ENCODE data around the gene TDP2.
"Not testable (repeated sequence)": the region's sequence is repeated elsewhere in the genome, so short reads cannot be mapped to it uniquely, and the experiment has no call there.

The TDP2 gene

GRCh38 chr6:24658573-24659560, 7.8 kb downstream of the TDP2 start:
- peak overlapping the region; percentile 88 for H3K27ac ChIP-seq
- DNase-seq (ENCODE audit: low read depth, low spot score) = no peak

DNA sequence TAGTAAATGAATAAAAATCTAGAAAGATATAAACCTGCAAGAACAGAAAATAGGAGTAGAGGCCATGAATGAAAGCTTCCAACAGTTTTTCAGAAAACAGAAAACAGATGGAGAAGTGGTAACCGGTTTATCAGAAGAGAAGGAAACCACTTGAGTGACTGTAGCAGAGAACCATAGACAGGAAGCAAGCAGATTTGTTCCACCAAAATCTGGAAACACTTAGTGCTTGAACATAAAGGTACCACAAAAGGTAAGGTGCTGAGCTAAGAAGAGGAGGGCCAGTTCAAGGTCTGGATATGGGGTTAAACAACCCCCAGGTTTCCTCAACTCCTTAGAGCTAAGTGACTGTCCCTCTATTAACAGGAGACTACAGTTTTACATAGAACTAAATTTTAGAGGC, 11.5 kb downstream of the TDP2 start:
- H3K27ac ChIP-seq = no peak overlapping the region

GRCh38 chr6:24650365-24650764, 16.3 kb downstream of the TDP2 start:
- no peak for DNase-seq (ENCODE audit: low read depth, low spot score)
- no peak overlapping the region for H3K27ac ChIP-seq

More for the DNA sequence above, 11.5 kb downstream of the TDP2 start:
- DNase-seq (ENCODE audit: low read depth, low spot score) = no peak

DNA sequence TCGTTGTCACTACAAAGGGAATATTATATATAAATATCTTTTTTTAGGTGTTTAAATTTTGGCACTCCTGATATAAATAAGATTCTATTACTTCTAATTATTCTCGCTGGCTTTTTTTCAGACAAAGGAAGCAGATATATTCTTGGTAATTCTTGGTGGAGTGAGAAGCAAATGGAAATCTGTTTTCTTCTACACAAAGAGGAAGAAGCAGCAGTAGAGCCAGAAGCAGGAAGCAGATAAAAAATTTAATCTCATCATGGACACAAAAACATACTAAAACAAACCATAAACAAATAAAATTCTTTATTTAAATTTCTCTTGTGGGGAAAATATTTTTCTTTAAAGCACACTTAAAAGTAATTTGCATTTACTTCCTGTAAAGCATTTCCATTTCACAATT, 17.0 kb downstream of the TDP2 start:
- DNase-seq (ENCODE audit: low read depth, low spot score) = no peak
- H3K27ac ChIP-seq = no peak overlapping the region

- H3K27ac ChIP-seq = no peak overlapping the region
These were observed 18.4 kb downstream of the TDP2 start for GRCh38 chr6:24648276-24648675.

DNA sequence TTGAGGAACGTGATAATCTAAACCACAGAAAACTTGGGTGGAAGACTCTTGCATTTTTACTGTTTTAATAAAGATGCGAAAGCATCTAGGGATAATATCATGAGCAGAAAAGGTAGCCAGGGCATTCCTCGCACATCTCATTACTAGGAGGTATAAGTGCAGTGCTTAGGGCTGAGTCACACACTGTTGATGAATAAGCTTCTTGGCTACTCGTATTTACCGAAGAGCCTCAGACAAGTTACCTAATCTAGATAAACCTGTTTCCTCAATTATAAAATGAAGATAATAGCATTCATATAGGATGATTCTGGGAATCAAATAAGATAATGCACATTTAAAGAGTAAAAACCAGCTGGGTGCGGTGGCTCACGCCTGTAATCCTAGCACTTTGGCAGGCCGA, 19.9 kb downstream of the TDP2 start:
- peak; percentile 62 for DNase-seq (ENCODE audit: low read depth, low spot score)
- peak overlapping the region; percentile 65 for H3K27ac ChIP-seq

More at GRCh38 chr6:24648276-24648675, 18.4 kb downstream of the TDP2 start:
- no peak for DNase-seq (ENCODE audit: low read depth, low spot score)

DNA sequence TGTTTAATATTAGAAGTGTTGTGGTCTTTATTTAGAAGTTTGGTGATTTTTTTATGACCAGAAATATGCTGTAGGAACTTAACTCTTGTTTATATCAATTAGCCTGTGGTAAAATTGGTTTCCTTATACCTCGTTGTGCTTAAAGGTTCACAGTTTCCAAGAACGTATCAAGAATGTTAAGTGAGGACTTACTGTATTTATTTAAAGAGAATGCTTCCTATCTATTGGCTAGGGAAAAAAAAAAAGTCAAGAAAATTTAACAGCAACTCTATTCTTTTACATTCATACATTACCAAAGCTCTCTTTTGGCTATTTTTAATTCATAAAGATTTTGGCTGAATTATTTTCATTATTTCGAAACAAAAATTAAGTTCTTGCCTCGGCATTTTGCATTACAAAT, 22.3 kb downstream of the TDP2 start:
- DNase-seq (ENCODE audit: low read depth, low spot score) = no peak
- H3K27ac ChIP-seq = no peak overlapping the region

- no peak for DNase-seq (ENCODE audit: low read depth, low spot score)
- no peak overlapping the region for H3K27ac ChIP-seq
These were observed 22.8 kb downstream of the TDP2 start for GRCh38 chr6:24643920-24644319.

DNA sequence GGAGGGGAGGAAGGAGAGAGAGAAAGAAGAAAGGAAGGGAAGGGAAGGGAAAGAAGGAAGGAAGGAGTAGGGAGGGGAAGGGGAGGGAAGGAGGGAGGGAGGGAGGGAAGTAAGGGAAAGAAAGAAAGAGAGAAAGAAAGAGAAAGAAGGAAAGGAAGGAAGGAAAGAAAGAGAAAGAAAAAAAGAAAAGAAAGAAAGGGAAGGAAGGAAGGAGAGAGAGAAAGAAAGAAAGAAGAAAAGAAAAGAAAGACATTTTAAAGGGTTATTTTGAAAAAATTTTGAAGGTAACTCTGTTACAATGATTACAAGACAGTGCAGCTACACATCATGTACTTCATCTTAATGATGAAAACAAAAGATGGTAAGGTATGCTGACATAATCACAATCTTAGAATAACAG, 24.6 kb downstream of the TDP2 start:
- H3K27ac ChIP-seq = no peak overlapping the region
- DNase-seq (ENCODE audit: low read depth, low spot score) = no peak

GRCh38 chr6:24640631-24641030, 26.1 kb downstream of the TDP2 start:
- H3K27ac ChIP-seq; DNase-seq (ENCODE audit: low read depth, low spot score): not testable (repeated sequence)

GRCh38 chr6:24640166-24640565, 26.5 kb downstream of the TDP2 start:
- DNase-seq (ENCODE audit: low read depth, low spot score) = no peak
- H3K27ac ChIP-seq = no peak overlapping the region

DNA sequence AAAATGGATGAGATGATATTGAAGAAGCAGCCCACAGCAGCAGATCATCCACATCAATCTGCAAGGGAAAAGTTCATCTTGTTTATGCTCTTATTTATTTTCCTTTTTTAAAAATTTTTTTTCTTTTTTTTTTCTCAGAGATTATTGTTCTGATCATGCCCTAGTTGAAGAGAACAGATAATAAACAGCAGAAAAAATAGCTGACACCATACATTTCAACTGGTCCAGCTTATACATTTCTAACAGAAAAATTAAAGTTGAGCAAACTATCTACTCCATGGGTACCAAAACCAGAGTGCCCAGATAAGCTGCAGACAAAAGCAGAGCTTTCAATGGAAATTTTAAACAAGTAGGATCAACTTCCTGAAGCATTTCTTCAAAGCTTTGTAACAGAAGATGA, 30.0 kb downstream of the TDP2 start:
- H3K27ac ChIP-seq = no peak overlapping the region
- DNase-seq (ENCODE audit: low read depth, low spot score) = no peak

DNA sequence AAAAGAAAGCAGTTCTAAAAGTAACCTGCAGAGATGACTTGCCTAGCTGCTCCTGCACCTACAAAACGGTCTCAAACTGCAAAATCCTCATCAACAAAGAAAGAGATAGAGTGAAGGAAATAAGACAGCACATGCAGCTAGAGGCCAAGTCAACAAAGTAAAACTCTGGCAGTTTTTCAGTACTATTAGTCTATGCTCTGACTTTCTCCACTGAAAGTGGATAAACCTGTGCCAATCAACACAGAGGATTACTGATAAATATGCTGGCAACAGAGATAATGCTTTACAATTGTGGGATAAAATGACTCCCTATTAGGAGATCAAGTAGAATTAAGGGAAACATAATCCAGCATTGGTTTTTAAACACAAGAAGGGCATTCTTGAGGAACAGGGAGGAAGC, 34.1 kb downstream of the TDP2 start:
- H3K27ac ChIP-seq = no peak overlapping the region
- DNase-seq (ENCODE audit: low read depth, low spot score) = no peak

GRCh38 chr6:24631671-24632070, 35.0 kb downstream of the TDP2 start:
- H3K27ac ChIP-seq = no peak overlapping the region
- no peak for DNase-seq (ENCODE audit: low read depth, low spot score)

DNA sequence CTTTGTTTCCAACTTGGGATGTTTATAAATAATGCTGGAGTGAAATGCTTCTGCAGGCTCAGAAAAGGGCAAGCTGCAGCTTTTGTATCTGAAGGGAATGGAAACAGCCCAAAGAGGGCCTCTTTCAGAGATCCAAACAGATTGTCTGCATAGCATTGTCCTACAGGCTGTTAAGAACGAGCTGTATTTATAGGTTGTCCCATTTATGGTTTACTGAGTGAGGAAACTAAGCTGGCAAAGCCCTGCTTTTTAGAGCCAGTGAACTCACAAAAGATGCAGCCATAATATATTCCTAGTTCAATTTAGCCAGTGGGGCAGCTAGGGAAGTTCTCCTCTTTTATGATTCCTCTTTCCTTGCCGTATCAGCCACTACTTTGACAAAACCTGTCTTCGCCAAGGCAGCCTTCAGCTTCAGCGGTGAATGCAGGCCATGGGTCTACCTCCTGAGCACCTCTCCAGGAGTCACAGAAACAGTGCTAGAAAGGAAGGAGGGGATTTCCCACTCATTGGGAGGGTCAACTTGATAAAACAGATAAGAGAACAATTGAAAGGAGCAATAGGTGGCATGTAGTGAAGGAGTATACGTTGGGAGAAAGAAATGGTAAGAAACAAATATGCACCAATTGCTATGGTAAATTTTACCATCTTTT, 35.7 kb downstream of the TDP2 start:
- no peak overlapping the region for H3K27ac ChIP-seq
- DNase-seq (ENCODE audit: low read depth, low spot score) = no peak

DNA sequence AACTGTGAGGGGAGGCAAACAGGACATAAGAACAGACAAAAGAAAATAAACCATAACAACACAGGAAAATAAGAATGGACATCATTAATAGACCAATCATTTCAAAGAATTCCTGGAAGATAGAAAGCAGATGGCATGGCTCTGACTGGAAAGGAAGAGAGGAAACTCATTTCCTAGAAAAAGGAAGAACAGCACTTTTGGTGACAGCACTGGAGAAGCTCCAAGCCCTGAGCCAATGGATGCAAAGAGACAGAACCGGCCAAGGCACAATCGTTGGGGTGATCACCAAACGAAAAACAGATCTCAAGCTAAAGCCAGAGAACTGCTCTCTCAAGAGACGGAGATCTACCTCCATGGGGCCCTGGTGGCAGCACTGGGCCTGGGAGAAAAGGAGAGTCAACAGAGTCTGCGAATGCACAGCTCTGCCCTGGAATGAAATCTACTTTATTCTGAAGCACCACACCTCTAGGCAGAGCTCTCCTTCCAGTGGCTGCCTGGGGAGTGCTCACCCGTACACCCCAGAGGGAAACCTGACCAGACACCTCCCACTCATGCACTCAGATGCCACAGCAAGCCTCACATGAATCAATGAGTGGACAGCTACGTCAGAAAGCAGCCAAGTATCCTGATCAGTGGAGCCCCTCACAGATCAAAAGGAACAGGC, 44.9 kb downstream of the TDP2 start:
- DNase-seq (ENCODE audit: low read depth, low spot score) = no peak
- H3K27ac ChIP-seq = no peak overlapping the region

- DNase-seq (ENCODE audit: low read depth, low spot score) = no peak
These were observed 46.1 kb downstream of the TDP2 start for GRCh38 chr6:24620637-24621036.

DNA sequence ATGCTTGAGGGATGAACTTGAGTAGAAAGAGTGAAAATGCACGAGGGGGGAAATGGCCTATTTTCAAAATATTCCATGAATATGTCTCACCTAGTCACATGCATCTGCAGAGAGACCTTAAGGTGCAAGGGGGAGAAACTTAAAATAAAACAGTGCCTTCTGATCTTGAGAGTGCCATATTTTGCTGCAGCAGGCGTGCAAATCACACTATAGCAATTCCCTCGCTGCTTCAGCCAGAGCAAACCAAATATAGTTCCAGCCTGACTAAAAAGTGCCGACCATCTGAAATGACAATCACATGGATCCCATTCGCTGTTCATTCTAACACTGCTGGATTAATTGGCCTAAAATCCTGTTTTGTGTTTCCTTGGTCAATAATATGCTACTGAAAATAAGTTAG, 47.0 kb downstream of the TDP2 start:
- no peak overlapping the region for H3K27ac ChIP-seq
- no peak for DNase-seq (ENCODE audit: low read depth, low spot score)

More at GRCh38 chr6:24620637-24621036, 46.1 kb downstream of the TDP2 start:
- H3K27ac ChIP-seq = no peak overlapping the region

DNA sequence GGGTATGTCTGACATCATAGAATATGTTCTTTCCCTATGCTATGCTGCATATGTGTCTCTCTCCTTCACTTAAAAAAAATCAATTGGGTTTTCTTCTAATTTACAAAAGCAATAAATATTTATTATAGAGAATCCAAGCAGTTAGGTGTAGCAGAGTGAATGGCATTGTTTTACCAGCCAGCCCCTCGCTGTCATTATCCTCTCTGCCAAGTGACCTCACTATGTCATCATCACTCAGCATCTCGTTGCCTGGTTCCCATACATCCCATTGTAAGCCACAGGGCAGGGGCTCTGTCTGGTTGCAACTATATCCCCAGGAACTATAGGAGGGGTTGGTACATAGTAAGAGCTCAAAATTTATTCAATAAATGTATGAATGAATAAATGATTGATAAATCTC, 52.1 kb downstream of the TDP2 start:
- no peak overlapping the region for H3K27ac ChIP-seq
- no peak for DNase-seq (ENCODE audit: low read depth, low spot score)

DNA sequence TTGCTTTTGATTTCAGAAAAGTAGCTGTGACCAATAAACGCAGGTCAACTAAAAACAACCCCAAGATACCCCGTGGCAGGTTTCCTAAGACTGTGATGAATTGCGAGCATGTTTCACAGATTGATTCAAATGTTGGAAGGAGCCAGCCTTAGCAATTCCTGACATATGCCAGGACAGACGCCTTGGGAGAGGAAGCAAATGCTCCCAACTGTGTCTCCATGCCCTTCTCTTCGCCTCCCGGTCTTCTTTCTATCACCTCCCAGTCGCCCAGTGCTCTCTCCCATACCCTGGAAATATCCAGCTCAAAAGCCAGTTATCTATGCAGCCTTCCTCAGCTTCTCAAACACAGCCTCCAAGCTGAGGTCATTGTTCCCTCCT, 52.7 kb downstream of the TDP2 start:
- no peak for DNase-seq (ENCODE audit: low read depth, low spot score)
- no peak overlapping the region for H3K27ac ChIP-seq
